GM23338 (cell line): ENCODE results near the gene SSNA1.

ENCODE experiments used
- CTCF ChIP-seq, 2 experiments: fragments of 200-600 bp in 1 of 2; sonication (generic) in 1 of 2; conservative IDR thresholded peaks; 2 replicates each; pipeline versions ENCODE4 v1.5.1 to v1.6.1; 2016 to 2017; ENCODE audit warnings: antibody characterized with exemption in 2 of 2, low read depth in 2 of 2, mild to moderate bottlenecking in 2 of 2, moderate library complexity in 1 of 2
- ZNF331 ChIP-seq: fragments of 250-450 bp; sonication (Bioruptor Pico); IDR thresholded peaks from 2 replicates; pipeline ENCODE4 v1.5.0; 2020; ENCODE audit warnings: low read depth, mild to moderate bottlenecking, moderate library complexity

- TF ChIP-seq CTCF (conservative IDR thresholded peaks at IDR 0.05; ENCODE audit: low read depth in 2 of 2) (no peak), ZNF331 (CRISPR knock-in tag) (no peak)
Observed at GRCh38 chr9:137218754-137219271, 30.3 kb downstream of the SSNA1 start.
